Stimulated activated CD8-positive, alpha-beta memory T cell treated with anti-CD3 and anti-CD28 coated beads, Interleukin-2, amount 100 ng/mL, for 48 hours (primary cell): ENCODE measurements around the gene CRYGN.

Experiments
- DNase-seq, 2 donors: peaks; one replicate each; pipeline ENCODE4 v3.0.0-alpha.2; 2020; ENCODE audit warnings: low read depth in 2 of 2

CRYGN gene

DNA sequence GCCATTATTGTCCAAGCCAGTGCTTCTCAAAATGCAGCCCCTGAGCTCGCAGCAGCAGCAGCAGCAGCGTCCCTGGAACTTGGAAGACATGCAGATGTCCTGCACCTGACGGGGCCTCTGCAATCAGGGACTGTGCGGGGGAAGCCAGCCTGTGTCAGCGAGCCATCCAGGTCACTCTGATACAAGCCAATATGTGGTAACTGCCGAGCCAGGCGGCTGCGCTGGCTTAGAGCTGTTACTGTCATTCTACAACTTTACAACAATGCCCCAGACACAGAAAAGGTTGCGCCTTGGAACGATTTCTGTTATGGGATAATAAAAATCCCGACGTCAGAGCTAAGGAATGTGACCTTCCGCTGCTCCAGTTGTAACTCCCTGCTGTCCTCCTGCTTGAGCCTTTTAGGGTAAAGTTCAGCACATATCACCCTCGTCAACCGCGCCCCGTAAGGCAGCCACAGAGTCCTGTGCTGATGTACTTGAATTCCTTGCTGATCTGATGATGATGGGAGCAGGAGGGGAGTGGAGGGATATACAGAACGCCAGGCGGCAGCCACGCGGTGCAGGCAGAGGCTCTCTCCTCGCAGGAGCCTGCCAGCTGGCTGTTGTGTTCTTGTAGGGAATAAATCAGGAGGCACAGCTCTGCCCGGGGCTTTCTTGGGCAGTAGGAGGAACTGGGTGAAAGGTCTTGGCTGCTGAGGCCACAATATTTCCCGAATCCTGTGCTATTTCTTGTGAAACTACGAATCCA lies 20.0 kb upstream of the CRYGN start:
- DNase-seq = no peak

GRCh38 chr7:151457534-151457933 lies 17.6 kb upstream of the CRYGN start:
- no peak for DNase-seq

DNA sequence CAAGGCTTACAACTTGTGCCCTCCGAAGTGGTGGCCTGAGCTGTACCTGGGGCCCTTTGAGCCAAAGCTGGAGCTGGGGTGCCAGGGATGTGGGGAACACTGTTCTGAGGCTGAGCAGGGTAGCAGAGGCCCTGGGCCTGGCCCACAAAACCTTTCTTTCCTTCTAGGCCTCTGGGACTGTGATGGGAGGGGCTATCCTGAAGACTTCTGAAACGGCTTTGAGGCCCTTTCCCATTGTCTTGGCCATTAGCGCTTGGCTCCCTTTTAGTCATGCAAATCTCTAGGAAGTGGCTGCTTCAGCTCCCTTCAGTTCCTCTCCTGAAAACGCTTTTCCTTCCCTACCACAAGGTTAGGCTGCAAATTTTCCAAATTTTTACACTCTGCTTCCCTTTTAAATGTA lies 16.8 kb upstream of the CRYGN start:
- DNase-seq = no peak

DNA sequence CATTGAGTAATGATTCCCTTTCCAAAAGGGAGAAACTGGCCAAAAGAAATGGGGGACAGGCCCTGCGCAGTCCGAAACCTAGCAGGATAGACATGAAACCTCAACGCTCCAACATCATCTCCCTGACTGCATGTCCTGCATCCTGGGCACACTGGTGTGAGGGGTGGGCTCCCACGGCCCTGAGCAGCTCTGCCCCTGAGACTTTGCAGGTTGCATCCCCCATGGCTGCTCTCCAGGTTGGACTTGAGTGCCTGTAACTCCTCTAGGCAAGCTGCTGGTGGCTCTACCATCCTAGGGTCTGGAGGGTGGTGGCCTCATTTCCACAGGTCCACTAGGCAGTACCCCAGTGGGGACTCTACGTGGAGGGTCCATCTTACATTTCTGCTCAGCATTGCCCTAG lies 16.3 kb upstream of the CRYGN start:
- DNase-seq = no peak

DNA sequence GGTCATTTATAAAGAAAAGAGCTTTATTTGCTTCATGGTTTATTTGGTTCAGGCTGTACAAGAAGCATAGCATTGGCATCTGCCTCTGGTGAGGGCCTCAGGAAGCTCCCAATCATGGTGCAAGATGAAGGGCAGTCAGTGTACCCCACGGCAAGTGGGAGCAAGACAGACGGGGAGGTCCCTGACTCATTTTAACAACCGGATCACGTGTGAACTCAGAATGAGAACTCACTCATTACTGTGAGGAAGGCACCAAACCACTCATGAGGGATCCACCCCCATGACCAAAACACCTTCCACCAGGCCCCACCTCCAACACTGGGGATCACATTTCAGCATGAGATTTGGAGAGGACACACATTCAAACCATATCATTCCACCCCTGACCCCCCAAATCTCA lies 15.7 kb upstream of the CRYGN start:
- DNase-seq = no peak

GRCh38 chr7:151454932-151455530 lies 15.1 kb upstream of the CRYGN start:
- no peak for DNase-seq

- no peak for DNase-seq
Measured at GRCh38 chr7:151454305-151454704, 14.4 kb upstream of the CRYGN start.

DNA sequence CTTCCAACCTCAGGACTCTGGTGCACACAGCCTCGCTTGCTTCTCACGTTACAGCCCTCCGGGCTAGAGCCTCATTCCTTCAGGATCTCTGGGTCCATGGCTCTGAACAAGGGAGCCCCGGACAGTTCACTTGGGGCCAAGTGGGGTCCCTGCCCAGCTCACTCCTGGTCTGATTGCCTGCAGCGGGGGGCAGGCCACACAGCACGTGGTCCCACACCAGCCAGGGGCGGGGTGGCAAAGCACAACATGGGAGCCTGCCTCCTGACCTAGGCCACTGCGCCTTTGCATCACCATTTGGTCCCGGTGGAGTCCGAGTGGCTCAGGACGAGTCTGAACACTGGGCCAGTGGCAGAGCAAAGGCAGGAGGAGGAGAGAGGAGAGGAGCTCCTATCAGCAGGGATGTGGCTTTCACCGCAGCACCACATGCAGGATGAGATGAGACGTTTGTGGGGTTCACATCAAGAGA lies 13.4 kb upstream of the CRYGN start:
- DNase-seq = no peak

- no peak for DNase-seq
Measured at GRCh38 chr7:151452680-151453325, 12.9 kb upstream of the CRYGN start.

DNA sequence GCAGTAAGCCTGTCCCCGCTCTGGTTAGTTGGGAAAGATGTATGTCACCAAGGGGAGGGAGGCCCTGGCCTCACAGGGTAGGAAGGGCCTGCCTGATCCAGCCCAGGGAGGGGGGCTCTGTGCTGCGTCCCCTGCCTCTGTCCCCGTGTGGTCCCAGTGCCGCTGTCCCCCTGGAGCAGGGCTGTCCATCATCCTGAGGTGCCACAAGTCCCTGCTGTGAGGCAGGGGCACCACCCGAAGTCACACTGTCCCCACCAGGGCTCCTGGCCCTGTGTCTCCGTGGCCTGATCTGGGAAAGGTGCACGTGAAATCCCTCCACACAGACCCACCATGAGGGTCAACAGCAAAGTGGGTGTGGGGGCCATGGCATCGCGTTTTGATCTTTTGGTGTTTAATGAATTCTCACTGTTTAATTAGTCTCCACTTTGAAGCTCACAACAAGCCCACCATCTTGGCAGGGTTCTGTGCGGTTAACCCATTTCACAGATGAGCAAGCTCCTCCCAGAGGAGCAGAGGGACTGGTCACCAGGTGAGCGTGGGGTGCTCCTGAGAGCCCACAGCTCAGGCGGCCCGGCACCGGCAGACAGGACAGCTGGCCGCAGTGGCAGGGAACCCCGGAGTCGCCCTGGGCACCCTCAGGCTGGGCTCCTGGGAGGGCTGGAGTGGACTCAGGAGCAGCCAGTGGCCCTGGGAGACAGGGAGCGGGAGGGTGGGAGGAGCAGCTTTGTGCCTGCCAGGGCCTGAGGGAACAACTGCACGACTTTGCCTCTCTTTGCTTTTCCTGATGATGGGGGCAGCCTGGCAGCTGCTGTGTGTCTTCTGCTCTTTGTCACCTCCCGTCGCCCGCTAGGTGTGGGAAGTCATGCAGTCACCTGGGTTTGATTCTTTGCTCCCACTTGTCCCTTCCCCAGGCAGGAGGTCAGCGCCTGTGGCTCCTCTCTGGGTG lies 12.0 kb upstream of the CRYGN start:
- no peak for DNase-seq

- DNase-seq = no peak
Measured at GRCh38 chr7:151451156-151451555, 11.2 kb upstream of the CRYGN start.

DNA sequence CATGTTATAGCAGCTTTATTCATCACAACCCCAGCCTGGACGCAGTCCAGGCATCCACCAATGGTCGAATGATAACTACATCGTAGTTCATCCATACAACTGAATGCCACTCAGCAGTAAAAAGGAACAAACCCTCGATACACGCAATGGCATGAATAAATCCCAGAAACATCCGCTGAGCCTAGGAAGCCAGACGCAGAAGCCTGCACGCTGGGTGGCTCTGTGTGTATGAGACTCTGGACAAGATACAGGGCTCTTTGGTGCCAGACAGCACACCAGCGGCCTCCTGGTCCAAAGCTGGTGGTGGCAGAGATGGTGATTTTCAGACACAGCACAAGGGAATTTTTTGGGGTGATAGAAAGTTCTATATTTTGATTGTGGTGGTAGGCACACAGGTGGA lies 10.0 kb upstream of the CRYGN start:
- DNase-seq = no peak

- DNase-seq = peak; percentile 57 to 63
Measured at GRCh38 chr7:151448261-151449252, 8.6 kb upstream of the CRYGN start.

DNA sequence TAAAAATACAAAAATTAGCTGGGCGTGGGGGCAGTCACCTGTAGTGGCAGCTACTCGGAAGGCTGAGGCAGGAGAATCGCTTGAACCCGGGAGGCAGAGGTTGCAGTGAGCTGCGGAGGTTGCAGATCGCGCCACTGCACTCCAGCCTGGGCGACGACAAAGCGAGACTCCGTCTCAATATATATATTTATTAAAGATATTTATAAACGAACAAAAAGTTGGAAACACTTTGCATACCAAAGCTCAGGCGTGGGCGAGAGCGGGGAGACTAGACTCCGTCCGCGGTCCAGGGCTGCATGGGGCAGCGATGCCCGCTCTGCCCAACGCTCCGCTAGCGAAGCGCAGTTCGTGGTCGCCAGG lies 7.9 kb upstream of the CRYGN start:
- DNase-seq = no peak

DNA sequence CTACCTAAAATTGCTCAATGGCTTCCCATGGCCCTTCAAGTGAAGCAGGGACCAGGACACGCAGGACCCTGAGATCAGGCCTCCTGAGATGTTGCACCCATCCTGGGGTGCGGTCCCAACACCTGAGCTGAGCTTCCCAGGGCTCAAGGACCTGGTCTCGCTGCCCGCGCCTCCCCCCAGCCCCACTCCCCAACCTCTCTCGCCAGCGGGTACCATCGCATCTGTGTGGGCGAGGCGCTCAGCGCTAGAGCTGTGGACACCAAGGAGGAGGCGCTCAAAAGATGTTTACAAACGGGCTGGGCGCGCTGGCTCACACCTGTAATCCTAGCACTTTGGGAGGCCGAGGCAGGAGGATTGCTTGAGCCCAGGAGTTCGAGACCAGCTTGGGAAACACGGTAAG lies 7.4 kb upstream of the CRYGN start:
- DNase-seq = no peak

DNA sequence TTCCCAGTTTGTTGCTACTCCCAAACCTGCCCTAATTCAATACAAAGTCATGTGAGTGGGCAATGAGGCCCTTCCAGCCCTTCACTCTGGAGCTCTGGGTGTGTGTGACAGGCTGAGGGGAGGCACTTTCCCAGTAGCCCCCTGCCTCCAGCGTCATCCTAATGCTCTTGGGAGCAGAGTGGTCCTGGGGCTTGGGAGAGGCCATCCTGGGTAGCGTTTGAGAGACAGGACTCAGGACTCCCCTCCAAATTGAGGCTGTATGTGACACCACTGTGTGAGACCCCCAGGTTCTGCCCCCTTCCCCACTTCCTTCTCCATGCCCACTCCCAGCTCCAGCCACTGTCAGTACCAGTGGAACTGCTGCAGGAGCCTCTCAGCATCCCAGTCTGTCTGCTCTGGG lies 6.5 kb upstream of the CRYGN start:
- DNase-seq = no peak

DNA sequence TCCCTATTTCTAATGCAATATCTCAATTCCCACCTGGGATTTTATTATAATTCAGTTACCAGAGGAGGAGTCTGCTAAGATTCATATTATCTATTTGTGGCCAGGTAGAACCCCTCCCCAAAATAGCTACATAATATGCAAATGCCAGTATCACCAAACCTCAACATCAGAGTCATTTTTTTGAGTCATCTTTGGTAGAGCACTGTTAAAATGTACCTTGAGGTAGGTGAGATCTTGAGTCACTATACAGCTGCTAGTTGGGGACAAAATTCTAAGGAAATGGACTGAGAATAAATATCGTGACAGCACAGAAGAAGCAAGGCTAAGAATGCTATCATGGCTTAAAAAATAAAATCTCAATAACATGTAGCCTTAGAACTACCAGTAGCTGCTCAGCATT lies 4.7 kb upstream of the CRYGN start:
- DNase-seq = no peak

- no peak for DNase-seq
Measured at GRCh38 chr7:151442776-151443496, 3.0 kb upstream of the CRYGN start.

- DNase-seq = no peak
Measured at GRCh38 chr7:151440799-151441445, 981 bp upstream of the CRYGN start.
